Stomach (tissue), 9 donors: ENCODE data around the gene RASGRP1. TPM values are rescaled to one million over a fixed set of nuclear protein-coding genes. Genes with fewer than 3 reads are reported as not detected.
A peak's percentile ranks its signal among the peaks of the same experiment; 100 is the strongest.

Experiments used
- DNase-seq, 2 donors: peaks; one replicate each; pipeline versions ENCODE4 v3.0.0 to v3.0.0-alpha.2; 2013 to 2019
- H3K27ac ChIP-seq, 5 donors: fragments of 200-600 bp in 4 of 5; sonication (generic) in 4 of 5; one replicate each; pipeline ENCODE4 v1.5.1; 2013 to 2019; ENCODE audit warnings: mild to moderate bottlenecking in 1 of 5, moderate library complexity in 1 of 5
- H3K27me3 ChIP-seq, 3 donors: fragments of 200-600 bp; sonication (generic); one replicate each; pipeline ENCODE4 v1.5.1; 2017 to 2019; ENCODE audit warnings: mixed run types in 1 of 3
- H3K36me3 ChIP-seq, 4 donors: fragments of 200-600 bp; sonication (generic); 1 replicate in 3 of 4; 2 replicates in 1 of 4; pipeline ENCODE4 v1.5.1; 2016 to 2019
- H3K4me1 ChIP-seq, 4 donors: fragments of 200-600 bp; sonication (generic); one replicate each; pipeline ENCODE4 v1.5.1; 2016 to 2019
- H3K4me3 ChIP-seq, 4 donors: fragments of 200-600 bp; sonication (generic) in 3 of 4; one replicate each; pipeline ENCODE4 v1.5.1; 2016 to 2019; ENCODE audit warnings: mild to moderate bottlenecking in 1 of 4
- H3K9me3 ChIP-seq, 4 donors: fragments of 200-600 bp; sonication (generic); one replicate each; pipeline ENCODE4 v1.5.1; 2016 to 2019
- CTCF ChIP-seq, 7 experiments: fragments of 450-650 bp in 4 of 7; fragments of 200-600 bp in 3 of 7; sonication (generic) in 3 of 7; IDR thresholded peaks; one replicate each; pipeline ENCODE4 v1.5.1; 2016 to 2019; ENCODE audit warnings: antibody characterized with exemption in 7 of 7, control low read depth in 2 of 7, mild to moderate bottlenecking in 1 of 7
- EP300 ChIP-seq: sonication (generic); formaldehyde crosslinking; IDR thresholded peaks from one replicate; pipeline ENCODE4 v1.6.1; 2017; ENCODE audit warnings: antibody characterized with exemption
- POLR2A ChIP-seq, 4 donors: fragments of 450-650 bp; IDR thresholded peaks; one replicate each; pipeline ENCODE4 v1.6.1; 2016; ENCODE audit warnings: antibody characterized with exemption in 4 of 4, control low read depth in 2 of 4, mild to moderate bottlenecking in 1 of 4, moderate library complexity in 1 of 4
- POLR2AphosphoS5 ChIP-seq, 3 donors: sonication (generic); formaldehyde crosslinking; IDR thresholded peaks; one replicate each; pipeline ENCODE4 v1.6.1; 2016; ENCODE audit warnings: antibody characterized with exemption in 3 of 3
- WGBS, 5 donors: extraction: QIAGEN DNeasy Blood & Tissue Kit in 3 of 5; methylation state at CpG; one replicate each; pipeline versions ENCODE4 v1.1.5 to v1.1.7; 2013 to 2018; 5-methylcytosine and 5-hydroxymethylcytosine counted together
- intact Hi-C: fragments of 100-400 bp; cut with DNase I; formaldehyde crosslinking; loops from one replicate; pipeline ENCODE4 v1.15.1; 2023; ENCODE audit warnings: low total_unique reads
- polyA plus RNA-seq, 3 donors: library from polyadenylated mRNA; stranded (reverse); fragments of 200-250 nt; gene quantifications; one replicate each; pipeline ENCODE4 v1.2.3, GENCODE V29; 2013
- total RNA-seq, 5 donors: library from RNA; depleted of rRNA; stranded (reverse); fragments of >200 nt; gene quantifications; one replicate each; pipeline versions ENCODE4 v1.1.0 to v1.2.3, GENCODE V29; 2014 to 2016
- donor health status: healthy with polysubstance abuse.
- donor health status: Bipolar disorder and iron deficiency.
- donor health status: healthy.

Gene RASGRP1
- total and polyA plus RNA-seq, 8 donors, result 0.29 to 12.3 (median 2.8) TPM

DNA sequence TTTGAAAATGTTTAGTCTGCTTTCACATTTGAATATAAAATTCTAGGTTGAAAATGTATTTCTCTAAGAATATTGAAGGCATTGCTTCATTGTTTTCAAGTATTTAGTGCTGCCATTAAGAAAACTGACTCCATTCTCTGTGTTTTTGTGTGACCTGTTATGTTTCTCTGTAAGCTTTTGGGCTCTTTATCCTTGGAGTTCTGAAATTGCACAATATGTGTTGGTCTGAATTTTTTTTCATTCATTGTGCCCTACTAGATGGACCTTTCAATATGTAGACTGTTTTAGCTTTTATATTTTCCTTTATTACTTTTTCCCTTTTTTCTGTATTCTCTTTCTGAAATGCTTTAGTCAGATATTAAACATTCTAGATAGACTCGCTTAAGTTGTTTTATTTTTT is 88.5 kb downstream of the RASGRP1 start:
- H3K27ac ChIP-seq, result no peak overlapping the region
- 92 to 100% (median 94%) methylated on average over 1 of the region's 1 CpG for WGBS, 5 donors
- peaks cover 0 to 70% (median 56%) of the 10 kb centered on the region in 4 donors for H3K36me3 ChIP-seq
- no peaks in the 10 kb centered on the region for H3K4me1 ChIP-seq
- no peaks in the 10 kb centered on the region for H3K9me3 ChIP-seq
- no peak overlapping the region for H3K4me3 ChIP-seq
- TF ChIP-seq EP300 (no peak), POLR2AphosphoS5 (IDR thresholded peaks at IDR 0.05) (no peak), CTCF (IDR thresholded peaks at IDR 0.05) (no peak), POLR2A (IDR thresholded peaks at IDR 0.05) (no peak)
- intact Hi-C loops, result no loop called here
- H3K27me3 ChIP-seq, result no peaks in the 10 kb centered on the region
- no peak for DNase-seq

DNA sequence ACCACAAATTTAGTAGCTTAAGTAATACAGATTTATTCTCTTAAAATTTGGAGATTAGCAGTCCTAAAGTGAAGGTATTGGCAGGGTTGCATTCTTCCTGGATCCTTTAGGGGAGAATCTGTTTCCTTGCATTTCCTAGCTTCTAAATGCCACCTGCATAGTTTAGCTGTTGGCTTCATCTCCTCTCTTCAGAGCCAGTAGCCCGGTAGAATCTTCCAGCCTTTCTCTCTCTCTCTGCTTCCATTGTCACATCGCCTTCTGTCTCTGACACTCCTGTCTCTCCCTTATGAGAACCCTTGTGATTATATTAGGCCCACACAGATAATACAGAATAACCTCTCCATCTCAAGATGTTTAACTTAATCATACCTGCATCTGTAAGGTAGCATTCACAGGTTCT is 89.3 kb downstream of the RASGRP1 start:
- 91 to 98% (median 97%) methylated on average over 2 of the region's 2 CpGs for WGBS, 5 donors
- no peaks in the 10 kb centered on the region for H3K27me3 ChIP-seq

GRCh38 chr15:38474155-38474757 is 90.4 kb downstream of the RASGRP1 start:
- TF ChIP-seq EP300, result no peak
- peak in 5 of 7 experiments; percentile 33 to 65 (median 51) for TF ChIP-seq CTCF (IDR thresholded peaks at IDR 0.05)
- TF ChIP-seq POLR2AphosphoS5 (IDR thresholded peaks at IDR 0.05), result peak in 1 of 3 donors; percentile 15
- no peak for TF ChIP-seq POLR2A (IDR thresholded peaks at IDR 0.05)
- H3K36me3 ChIP-seq, result peaks cover 0 to 77% (median 58%) of the 10 kb centered on the region in 4 donors
- H3K27ac ChIP-seq, result no peak overlapping the region
- no peak overlapping the region for H3K4me3 ChIP-seq
- no peaks in the 10 kb centered on the region for H3K27me3 ChIP-seq
- peak in 1 of 2 donors; percentile 84 for DNase-seq
- 45 to 69% (median 60%) methylated on average over 4 of the region's 4 CpGs for WGBS, 5 donors
- H3K9me3 ChIP-seq, result no peaks in the 10 kb centered on the region
- intact Hi-C loops, result no loop called here
- H3K4me1 ChIP-seq, result no peaks in the 10 kb centered on the region

More for the DNA sequence above, 89.3 kb downstream of the RASGRP1 start:
- Histone ChIP-seq H3K36me3 (peaks cover 0 to 73% (median 57%) of the 10 kb centered on the region in 4 donors), H3K27ac (no peak overlapping the region), H3K4me1 (no peaks in the 10 kb centered on the region), H3K9me3 (no peaks in the 10 kb centered on the region), H3K4me3 (no peak overlapping the region)
- no peak for TF ChIP-seq POLR2A (IDR thresholded peaks at IDR 0.05)
- no peak for TF ChIP-seq CTCF (IDR thresholded peaks at IDR 0.05)
- no peak for TF ChIP-seq POLR2AphosphoS5 (IDR thresholded peaks at IDR 0.05)
- TF ChIP-seq EP300, result no peak
- DNase-seq, result no peak
- intact Hi-C loops, result no loop called here

GRCh38 chr15:38471974-38472373 is 92.6 kb downstream of the RASGRP1 start:
- Histone ChIP-seq H3K36me3 (peaks cover 0 to 67% (median 47%) of the 10 kb centered on the region in 4 donors), H3K27ac (no peak overlapping the region), H3K4me1 (no peaks in the 10 kb centered on the region), H3K9me3 (no peaks in the 10 kb centered on the region), H3K4me3 (no peak overlapping the region), H3K27me3 (no peaks in the 10 kb centered on the region)
- 89 to 97% (median 90%) methylated on average over 2 of the region's 2 CpGs for WGBS, 5 donors
- TF ChIP-seq POLR2A (IDR thresholded peaks at IDR 0.05) (no peak), POLR2AphosphoS5 (IDR thresholded peaks at IDR 0.05) (no peak), CTCF (IDR thresholded peaks at IDR 0.05) (no peak), EP300 (no peak)
- intact Hi-C loops, result no loop called here
- DNase-seq, result no peak
